ENCODE measurements around the gene TBL1XR1. TPM values are rescaled to one million over a fixed set of nuclear protein-coding genes. Genes with fewer than 3 reads are reported as not detected.

The TBL1XR1 gene
- total and polyA plus RNA-seq, 2 of the 8 experiments (the other 6 are each of a cell fraction or from before 2014, with no cell fraction given), result 28.1 to 147 TPM

DNA sequence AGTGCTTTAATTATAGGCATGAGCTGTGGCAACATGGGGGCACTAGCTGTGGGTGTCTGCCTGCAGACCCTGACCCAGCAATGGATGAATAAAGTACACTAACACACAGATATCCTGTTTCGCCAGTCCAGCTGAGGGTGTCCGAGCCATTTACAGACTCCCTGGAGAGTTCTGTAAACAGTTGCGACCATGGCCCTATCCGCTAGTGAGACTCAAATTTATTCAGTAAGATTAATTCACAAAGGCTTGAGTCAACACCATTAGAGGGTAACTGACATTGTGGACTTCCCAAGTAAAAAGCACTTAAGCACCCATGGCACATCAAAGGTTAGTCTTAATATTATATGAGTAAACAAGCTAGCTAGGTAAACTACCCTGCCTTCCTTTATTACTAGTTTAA is 161.6 kb downstream of the TBL1XR1 start (continued):
- TF ChIP-seq CHD7 (IDR thresholded peaks at IDR 0.05; ENCODE audit: insufficient replicate concordance, low read length) (no peak), TEAD4 (IDR thresholded peaks at IDR 0.05; ENCODE audit: low read depth, low read length) (no peak), CBX5 (IDR thresholded peaks at IDR 0.05; ENCODE audit: low read depth, low read length) (no peak), FOSL1 (IDR thresholded peaks at IDR 0.05; ENCODE audit: insufficient read depth, low read depth, low read length) (no peak), GABPA (IDR thresholded peaks at IDR 0.05; ENCODE audit: borderline replicate concordance, insufficient read depth, low read length) (no peak), EGR1 (IDR thresholded peaks at IDR 0.05; ENCODE audit: borderline replicate concordance, low read depth, low read length) (no peak), KDM4A (IDR thresholded peaks at IDR 0.05; ENCODE audit: low read depth, low read length, severe bottlenecking) (no peak)

All from H1 (cell line).